Cardiac muscle cell (in vitro differentiated cells and primary cell): ENCODE results near the gene SLC9A5. TPM values are rescaled to one million over a fixed set of nuclear protein-coding genes. Genes with fewer than 3 reads are reported as not detected.
A peak's percentile ranks its signal among the peaks of the same experiment; 100 is the strongest.

ENCODE experiments used
- DNase-seq, 2 donors: peaks; one replicate each; pipeline versions ENCODE4 v3.0.0 to v3.0.0-alpha.2; 2010 to 2017; ENCODE audit warnings: low read depth in 1 of 2, low spot score in 1 of 2
- H3K27ac ChIP-seq: fragments of 200-600 bp; sonication (generic); 2 replicates; pipeline ENCODE4 v1.5.1; 2016
- H3K27me3 ChIP-seq: fragments of 200-600 bp; sonication (generic); 2 replicates; pipeline ENCODE4 v1.6.0; 2016; ENCODE audit warnings: control low read depth
- H3K36me3 ChIP-seq: fragments of 200-600 bp; sonication (generic); 2 replicates; pipeline ENCODE4 v1.5.1; 2016; ENCODE audit warnings: control low read depth
- H3K4me1 ChIP-seq: fragments of 200-600 bp; sonication (generic); 2 replicates; pipeline ENCODE4 v1.8.1; 2017; ENCODE audit warnings: low read depth, mild to moderate bottlenecking, mixed run types
- H3K4me3 ChIP-seq: fragments of 200-600 bp; sonication (generic); 2 replicates; pipeline ENCODE4 v1.5.1; 2016; ENCODE audit warnings: mild to moderate bottlenecking
- H3K9me3 ChIP-seq: fragments of 200-600 bp; sonication (generic); 2 replicates; pipeline ENCODE4 v1.5.1; 2017; ENCODE audit warnings: low read depth, mild to moderate bottlenecking, control low read depth
- polyA plus RNA-seq: library from polyadenylated mRNA; unstranded; fragments of >200 nt; fragmentation: Nextera tagmentation; extraction: Ambion mirVana; gene quantifications from 2 replicates; pipeline ENCODE4 v1.2.1, GENCODE V29; 2016
- total RNA-seq: library from RNA; depleted of rRNA; stranded (reverse); fragments of >200 nt; gene quantifications from 2 replicates; pipeline ENCODE4 v1.2.3, GENCODE V29; 2016
- TF ChIP-seq, protein P1 (sequence below): IDR thresholded peaks from 2 replicates; pipeline ENCODE4 v1.5.1; 2012; ENCODE audit warnings: low read depth, mild to moderate bottlenecking, low read length

SLC9A5 gene
- total and polyA plus RNA-seq, 2 experiments from 2014 or later: 4.5 to 4.6 TPM

DNA sequence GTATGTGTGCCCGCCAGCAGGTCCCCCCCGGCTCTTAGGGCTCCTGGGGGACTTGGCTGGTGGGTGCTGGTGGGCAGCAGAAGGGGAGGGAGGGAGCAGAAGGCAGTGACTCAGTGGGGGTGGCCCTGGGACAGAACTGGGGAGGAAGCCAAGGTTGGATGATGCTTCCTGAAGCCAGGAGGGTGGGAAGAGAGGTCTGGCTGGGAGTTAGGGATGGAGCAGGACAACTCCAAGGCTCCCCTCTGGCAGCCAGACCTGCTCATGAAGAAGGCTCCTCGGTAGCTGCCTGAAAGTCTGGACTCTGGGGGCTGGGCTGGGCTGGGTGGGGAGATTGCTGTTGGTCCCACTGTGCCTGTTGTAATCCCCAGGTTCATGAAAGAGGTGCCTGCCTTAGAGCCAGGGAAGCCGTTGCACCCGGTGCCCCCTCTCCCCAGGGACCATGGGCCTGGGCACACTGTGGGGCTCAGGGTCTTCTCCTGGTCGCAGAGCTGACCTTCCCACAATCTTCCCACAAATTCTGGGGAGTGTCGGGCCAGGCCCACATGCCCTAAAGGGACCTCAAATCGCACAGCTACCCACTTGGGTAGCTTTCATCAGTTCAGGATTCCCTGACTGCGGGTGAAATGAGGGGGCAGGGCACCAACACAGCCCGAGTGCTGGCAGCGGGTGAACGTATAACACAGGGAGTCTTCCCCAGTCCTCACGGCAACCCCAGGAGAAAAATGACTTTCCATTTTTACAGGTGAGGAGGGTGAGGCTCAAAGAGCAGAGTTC is 29.4 kb downstream of the SLC9A5 start:
- DNase-seq: peak in 1 of 2 donors; percentile 72
- no peaks in the 10 kb centered on the region for H3K9me3 ChIP-seq
- H3K36me3 ChIP-seq: no peaks in the 10 kb centered on the region
- no peaks in the 10 kb centered on the region for H3K4me1 ChIP-seq
- no peak overlapping the region for H3K4me3 ChIP-seq
- no peak overlapping the region for H3K27ac ChIP-seq
- TF ChIP-seq, protein P1, sequence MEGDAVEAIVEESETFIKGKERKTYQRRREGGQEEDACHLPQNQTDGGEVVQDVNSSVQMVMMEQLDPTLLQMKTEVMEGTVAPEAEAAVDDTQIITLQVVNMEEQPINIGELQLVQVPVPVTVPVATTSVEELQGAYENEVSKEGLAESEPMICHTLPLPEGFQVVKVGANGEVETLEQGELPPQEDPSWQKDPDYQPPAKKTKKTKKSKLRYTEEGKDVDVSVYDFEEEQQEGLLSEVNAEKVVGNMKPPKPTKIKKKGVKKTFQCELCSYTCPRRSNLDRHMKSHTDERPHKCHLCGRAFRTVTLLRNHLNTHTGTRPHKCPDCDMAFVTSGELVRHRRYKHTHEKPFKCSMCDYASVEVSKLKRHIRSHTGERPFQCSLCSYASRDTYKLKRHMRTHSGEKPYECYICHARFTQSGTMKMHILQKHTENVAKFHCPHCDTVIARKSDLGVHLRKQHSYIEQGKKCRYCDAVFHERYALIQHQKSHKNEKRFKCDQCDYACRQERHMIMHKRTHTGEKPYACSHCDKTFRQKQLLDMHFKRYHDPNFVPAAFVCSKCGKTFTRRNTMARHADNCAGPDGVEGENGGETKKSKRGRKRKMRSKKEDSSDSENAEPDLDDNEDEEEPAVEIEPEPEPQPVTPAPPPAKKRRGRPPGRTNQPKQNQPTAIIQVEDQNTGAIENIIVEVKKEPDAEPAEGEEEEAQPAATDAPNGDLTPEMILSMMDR: no peak
- peaks cover 18% of the 10 kb centered on the region for H3K27me3 ChIP-seq

DNA sequence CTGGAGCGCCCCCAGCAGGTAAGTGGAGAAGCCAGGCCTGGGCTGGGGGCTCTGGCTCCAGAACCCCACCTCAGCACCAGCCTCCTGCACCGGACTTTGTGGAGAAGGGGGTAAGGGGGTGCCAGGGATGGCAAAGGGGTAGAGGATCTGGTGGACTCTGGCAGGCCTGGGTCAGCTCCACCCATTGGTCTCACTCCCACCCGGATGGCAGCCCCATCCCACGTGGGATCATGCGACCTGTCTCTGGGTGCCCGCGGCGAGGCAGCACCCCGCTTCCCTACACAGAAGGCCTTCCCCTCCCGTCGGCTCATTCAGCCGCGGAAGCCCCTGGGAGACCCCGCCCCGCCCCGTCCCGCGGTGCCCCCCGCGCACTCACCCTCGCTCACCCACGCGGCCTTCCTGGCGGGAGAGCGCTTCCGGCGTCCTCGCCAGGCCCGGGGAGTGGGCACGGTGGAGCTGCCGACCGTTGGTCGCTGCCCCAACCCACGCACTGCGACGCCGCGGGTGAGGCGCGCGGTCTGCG is 30.1 kb downstream of the SLC9A5 start:
- Histone ChIP-seq H3K4me1 (no peaks in the 10 kb centered on the region), H3K9me3 (no peaks in the 10 kb centered on the region), H3K27me3 (peaks cover 18% of the 10 kb centered on the region), H3K36me3 (no peaks in the 10 kb centered on the region), H3K4me3 (peak overlapping the region; percentile 22), H3K27ac (no peak overlapping the region)
- no peak for DNase-seq
- TF ChIP-seq, protein P1: peak; percentile 28

DNA sequence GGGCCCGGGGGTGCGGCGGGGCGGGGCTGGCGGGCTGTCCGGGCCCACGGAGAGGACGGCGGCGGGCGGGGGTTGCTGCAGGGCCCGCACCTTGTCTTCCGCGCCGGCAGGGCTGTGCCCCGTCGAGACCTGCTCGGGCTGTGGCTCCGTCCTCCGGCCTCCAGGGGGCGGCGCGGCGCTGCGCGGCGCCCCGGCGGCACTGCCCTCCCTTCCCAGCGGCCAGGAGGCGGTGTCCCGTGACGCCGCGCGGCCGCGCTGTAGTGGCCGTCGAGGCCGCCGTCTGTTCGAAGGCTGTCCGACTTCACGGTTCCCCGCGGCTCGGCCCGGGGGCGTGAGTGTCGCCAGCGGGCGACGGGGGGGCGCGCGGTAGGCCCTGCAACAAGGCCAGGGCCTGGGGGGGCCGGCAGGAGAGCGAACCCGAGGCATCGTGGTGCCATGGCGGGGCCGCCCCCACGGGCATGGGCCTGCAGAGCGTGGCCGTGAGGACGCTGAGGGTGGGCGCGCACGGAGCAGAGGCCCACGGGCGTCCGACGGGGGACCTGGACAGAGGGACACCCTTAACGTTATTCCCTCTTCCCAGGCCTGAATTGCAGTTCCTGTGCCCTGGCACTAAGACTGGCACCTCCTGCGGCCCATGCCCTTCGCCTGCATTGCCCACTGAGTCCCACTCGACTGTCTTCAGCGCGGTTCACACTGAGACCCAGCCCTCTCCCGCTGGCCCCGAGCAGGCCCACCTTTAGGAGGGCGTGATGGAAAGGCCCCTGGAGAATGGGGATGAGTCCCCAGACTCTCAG is 30.7 kb downstream of the SLC9A5 start, which contains the start of gene PLEKHG4:
TSS of gene PLEKHG4 (plus strand) at position 237 of the 794 bp plus-strand sequence. CDS start at position 750, 513 bp downstream.
- DNase-seq: peak; percentile 71 to 73
- no peaks in the 10 kb centered on the region for H3K4me1 ChIP-seq
- no peaks in the 10 kb centered on the region for H3K9me3 ChIP-seq
- no peaks in the 10 kb centered on the region for H3K36me3 ChIP-seq
- TF ChIP-seq, protein P1: peak; percentile 41
- H3K27ac ChIP-seq: no peak within 1 kb of the TSS
- peaks cover 18% of the 10 kb centered on the region for H3K27me3 ChIP-seq
- peak within 1 kb of the TSS; percentile 22 for H3K4me3 ChIP-seq

DNA sequence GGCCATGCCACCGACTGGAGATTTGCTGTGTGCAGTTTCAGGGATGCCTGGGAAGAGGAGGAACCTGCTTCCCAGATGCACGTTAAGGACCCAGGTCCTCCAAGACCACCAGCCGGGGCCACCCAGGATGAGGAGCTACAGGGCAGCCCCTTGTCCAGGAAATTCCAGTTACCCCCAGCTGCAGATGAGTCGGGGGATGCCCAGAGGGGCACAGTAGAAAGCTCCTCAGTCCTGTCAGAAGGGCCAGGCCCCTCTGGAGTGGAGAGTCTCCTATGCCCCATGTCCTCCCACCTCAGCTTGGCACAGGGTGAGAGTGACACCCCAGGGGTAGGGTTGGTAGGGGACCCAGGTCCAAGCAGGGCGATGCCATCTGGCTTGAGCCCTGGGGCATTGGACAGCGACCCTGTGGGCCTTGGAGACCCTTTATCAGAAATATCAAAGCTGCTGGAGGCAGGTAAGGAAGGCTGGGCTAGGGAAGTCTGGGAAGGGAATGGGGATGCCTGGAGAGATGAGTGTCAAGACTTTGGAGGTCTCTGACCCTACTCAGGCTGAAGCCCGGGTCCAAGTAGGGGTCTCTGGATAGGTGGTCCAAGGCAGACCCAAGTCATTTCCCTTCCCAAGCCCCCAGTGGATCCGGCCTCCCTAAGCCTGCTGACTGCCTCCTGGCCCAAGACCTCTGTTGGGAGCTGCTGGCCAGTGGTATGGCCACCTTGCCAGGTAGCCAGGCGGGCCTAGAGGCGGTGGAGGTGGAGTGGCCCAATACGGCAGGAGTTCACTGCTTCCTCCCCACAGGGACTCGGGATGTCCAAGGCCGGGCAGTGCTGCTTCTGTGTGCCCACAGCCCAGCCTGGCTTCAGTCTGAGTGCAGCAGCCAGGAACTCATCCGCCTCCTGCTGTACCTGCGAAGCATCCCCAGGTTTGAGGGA is 31.6 kb downstream of the SLC9A5 start:
- DNase-seq: no peak
- Histone ChIP-seq H3K36me3 (no peaks in the 10 kb centered on the region), H3K4me3 (no peak overlapping the region), H3K27ac (no peak overlapping the region), H3K9me3 (no peaks in the 10 kb centered on the region), H3K4me1 (no peaks in the 10 kb centered on the region), H3K27me3 (peaks cover 18% of the 10 kb centered on the region)
- TF ChIP-seq, protein P1: no peak
